H1 (cell line): ENCODE data around the gene ARHGEF28. TPM values are rescaled to one million over a fixed set of nuclear protein-coding genes. Genes with fewer than 3 reads are reported as not detected.

Source experiments
- CTCF ChIA-PET: fragments of 300-600 bp; sonication (Branson Sonifier 250); formaldehyde crosslinking; loops from one replicate; lab custom pipeline; 2021; ENCODE audit not compliant: partially characterized antibody; lab: Charles Lee
- POLR2A ChIA-PET: fragments of 300-600 bp; sonication (Branson Sonifier 250); formaldehyde crosslinking; loops from one replicate; lab custom pipeline; 2021; ENCODE audit warnings: inconsistent platforms; ENCODE audit not compliant: partially characterized antibody; lab: Charles Lee
- DNase-seq, 2 experiments: peaks; one replicate each; pipeline versions ENCODE4 v3.0.0 to v3.0.0-alpha.2; 2010 to 2022; ENCODE audit warnings: low spot score in 2 of 2, low read depth in 1 of 2, mixed read lengths in 1 of 2
- FAIRE-seq: peaks from 2 replicates; lab custom pipeline; 2011; peaks lifted over from hg19 to GRCh38; lab: Jason Lieb, UNC
- H2AFZ ChIP-seq: 2 replicates; pipeline ENCODE4 v1.8.1; 2012; ENCODE audit warnings: low read length, inconsistent platforms
- H2AK5ac ChIP-seq: 2 replicates; pipeline ENCODE4 v1.6.1; 2013; ENCODE audit warnings: low read depth, low read length
- H2BK120ac ChIP-seq: replicated peaks from 2 replicates; pipeline ENCODE3; 2013; ENCODE audit warnings: low read depth, low read length, inconsistent platforms
- H2BK12ac ChIP-seq: 2 replicates; pipeline ENCODE4 v1.6.1; 2013; ENCODE audit warnings: low read depth, low read length
- H2BK15ac ChIP-seq: 2 replicates; pipeline ENCODE4 v1.6.1; 2013; ENCODE audit warnings: low read length
- H2BK20ac ChIP-seq: 2 replicates; pipeline ENCODE4 v1.6.1; 2013; ENCODE audit warnings: low read length
- H2BK5ac ChIP-seq: 2 replicates; pipeline ENCODE4 v1.6.1; 2013; ENCODE audit warnings: low read depth, low read length
- H3K14ac ChIP-seq: 2 replicates; pipeline ENCODE4 v1.6.1; 2013; ENCODE audit warnings: inconsistent platforms; ENCODE audit not compliant: insufficient read length
- H3K18ac ChIP-seq: 2 replicates; pipeline ENCODE4 v1.6.1; 2013; ENCODE audit warnings: low read length; ENCODE audit errors: extremely low read depth
- H3K23ac ChIP-seq: 2 replicates; pipeline ENCODE4 v1.6.1; 2013; ENCODE audit warnings: inconsistent platforms; ENCODE audit not compliant: insufficient read length
- H3K23me2 ChIP-seq: 2 replicates; pipeline ENCODE4 v1.6.1; 2013; ENCODE audit warnings: low read depth, low read length
- H3K27ac ChIP-seq: 2 replicates; pipeline ENCODE4 v1.6.1; 2011; ENCODE audit warnings: low read depth, low read length, inconsistent platforms
- H3K27me3 ChIP-seq, 4 experiments: replicated peaks in 1 of 4; 1 replicate in 1 of 4; 2 replicates in 3 of 4; pipeline versions ENCODE4 v1.6.1 to v1.8.1; 2011 to 2013; ENCODE audit warnings: low read length in 3 of 4, mild to moderate bottlenecking in 3 of 4, inconsistent platforms in 2 of 4, mixed read lengths in 2 of 4, moderate library complexity in 1 of 4; ENCODE audit not compliant: control insufficient read depth in 3 of 4, insufficient read depth in 3 of 4; ENCODE audit errors: extremely low read depth in 1 of 4
- H3K36me3 ChIP-seq, 4 experiments: 2 replicates each; pipeline versions ENCODE4 v1.6.1 to v1.8.1; 2011 to 2013; ENCODE audit warnings: mild to moderate bottlenecking in 4 of 4, low read length in 3 of 4, moderate library complexity in 2 of 4, control low read depth in 1 of 4, inconsistent platforms in 1 of 4; ENCODE audit not compliant: insufficient read depth in 4 of 4, control insufficient read depth in 2 of 4
- H3K4ac ChIP-seq: replicated peaks from 2 replicates; pipeline ENCODE3; 2013; ENCODE audit warnings: low read length, low read depth, mixed read lengths, inconsistent platforms; ENCODE audit not compliant: insufficient read length
- H3K4me1 ChIP-seq, 4 experiments: replicated peaks in 1 of 4; 1 replicate in 1 of 4; 2 replicates in 3 of 4; pipeline versions ENCODE4 v1.6.1 to v1.8.1; 2011 to 2013; ENCODE audit warnings: low read length in 3 of 4, inconsistent platforms in 2 of 4, mixed read lengths in 1 of 4; ENCODE audit not compliant: insufficient read depth in 4 of 4, control insufficient read depth in 3 of 4
- H3K4me2 ChIP-seq, 2 experiments: 2 replicates each; pipeline versions ENCODE4 v1.6.1 to v1.8.1; 2011 to 2013; ENCODE audit warnings: low read depth in 2 of 2, low read length in 2 of 2, control low read depth in 1 of 2, inconsistent platforms in 1 of 2, mild to moderate bottlenecking in 1 of 2; ENCODE audit not compliant: insufficient read depth in 1 of 2
- H3K4me3 ChIP-seq, 4 experiments: fragments of 200-600, 300-600 bp in 1 of 4; sonication (generic), shearing (Covaris generic), sonication (Bioruptor Twin) in 1 of 4; 2 replicates each; pipeline versions ENCODE4 v1.5.1 to v1.8.1; 2011 to 2016; ENCODE audit warnings: low read length in 4 of 4, low read depth in 3 of 4, control low read depth in 2 of 4, inconsistent platforms in 2 of 4, mild to moderate bottlenecking in 2 of 4, mixed read lengths in 1 of 4, moderate library complexity in 1 of 4; ENCODE audit not compliant: insufficient read depth in 2 of 4; ENCODE audit errors: extremely low read depth in 1 of 4
- H3K56ac ChIP-seq: replicated peaks from 2 replicates; pipeline ENCODE3; 2013; ENCODE audit warnings: low read depth, mild to moderate bottlenecking, mixed read lengths, low read length, inconsistent platforms; ENCODE audit not compliant: insufficient read length
- H3K79me1 ChIP-seq: 2 replicates; pipeline ENCODE4 v1.6.1; 2013; ENCODE audit warnings: low read depth, low read length, control low read depth
- H3K79me2 ChIP-seq, 2 experiments: 2 replicates each; pipeline versions ENCODE4 v1.6.1 to v1.8.1; 2012 to 2013; ENCODE audit warnings: low read length in 2 of 2, mild to moderate bottlenecking in 2 of 2, inconsistent platforms in 1 of 2; ENCODE audit not compliant: insufficient read depth in 2 of 2, control insufficient read depth in 1 of 2
- H3K9ac ChIP-seq, 4 experiments: replicated peaks in 1 of 4; 1 replicate in 1 of 4; 2 replicates in 3 of 4; pipeline versions ENCODE4 v1.6.1 to v1.8.1; 2011 to 2013; ENCODE audit warnings: low read depth in 3 of 4, low read length in 3 of 4, control low read depth in 2 of 4, mild to moderate bottlenecking in 2 of 4, moderate library complexity in 2 of 4, inconsistent platforms in 1 of 4; ENCODE audit errors: extremely low read depth in 1 of 4
- H3K9me3 ChIP-seq, 2 experiments: 2 replicates each; pipeline versions ENCODE4 v1.6.1 to v1.8.1; 2012 to 2013; ENCODE audit warnings: mild to moderate bottlenecking in 2 of 2, moderate library complexity in 2 of 2, control low read depth in 1 of 2, inconsistent platforms in 1 of 2, low read depth in 1 of 2, low read length in 1 of 2, mixed read lengths in 1 of 2; ENCODE audit not compliant: insufficient read depth in 2 of 2
- H4K20me1 ChIP-seq, 2 experiments: replicated peaks in 1 of 2; 2 replicates each; pipeline versions ENCODE3 to v1.8.1; 2011 to 2013; ENCODE audit warnings: inconsistent platforms in 2 of 2, low read length in 2 of 2, mild to moderate bottlenecking in 1 of 2; ENCODE audit not compliant: insufficient read depth in 2 of 2, control insufficient read depth in 1 of 2
- H4K5ac ChIP-seq: 2 replicates; pipeline ENCODE4 v1.6.1; 2013; ENCODE audit warnings: low read length, low read depth, mixed read lengths, inconsistent platforms; ENCODE audit not compliant: insufficient read length
- H4K8ac ChIP-seq: 2 replicates; pipeline ENCODE4 v1.8.0; 2013; ENCODE audit warnings: mild to moderate bottlenecking, moderate library complexity, low read length, inconsistent platforms; ENCODE audit not compliant: insufficient read depth; ENCODE audit errors: extremely low read depth
- H4K91ac ChIP-seq: replicated peaks from 2 replicates; pipeline ENCODE3; 2013; ENCODE audit warnings: low read length, mixed read lengths, inconsistent platforms; ENCODE audit not compliant: insufficient read length
- ATF2 ChIP-seq: IDR thresholded peaks from 2 replicates; pipeline ENCODE4 v1.6.1; 2012; ENCODE audit warnings: low read length, inconsistent platforms
- CBX8 ChIP-seq: fragments of 300-800, 300-1000 bp; sonication (generic); IDR thresholded peaks from 2 replicates; pipeline ENCODE4 v1.7.1; 2016; ENCODE audit warnings: low read depth, low read length, borderline replicate concordance
- CHD1 ChIP-seq: IDR thresholded peaks from 2 replicates; pipeline ENCODE4 v1.6.1; 2012; ENCODE audit warnings: low read depth, low read length, improper control_type of control experiment
- CREB1 ChIP-seq: IDR thresholded peaks from 2 replicates; pipeline ENCODE4 v1.6.1; 2012; ENCODE audit warnings: inconsistent platforms
- EP300 ChIP-seq, 2 experiments: IDR thresholded peaks; 1 replicate in 1 of 2; 2 replicates in 1 of 2; pipeline ENCODE4 v1.6.1; 2011 to 2012; ENCODE audit warnings: low read depth in 2 of 2, low read length in 2 of 2, mild to moderate bottlenecking in 2 of 2, borderline replicate concordance in 1 of 2, inconsistent platforms in 1 of 2, moderate library complexity in 1 of 2
- GABPA ChIP-seq: IDR thresholded peaks from 2 replicates; pipeline ENCODE4 v1.6.1; 2011; ENCODE audit warnings: mild to moderate bottlenecking, low read length, moderate library complexity, borderline replicate concordance; ENCODE audit not compliant: insufficient read depth
- NRF1 ChIP-seq: IDR thresholded peaks from 2 replicates; pipeline ENCODE4 v1.6.1; 2011; ENCODE audit warnings: mild to moderate bottlenecking, low read depth, low read length, improper control_type of control experiment
- POLR2A ChIP-seq, 2 experiments: IDR thresholded peaks; 1 replicate in 1 of 2; 2 replicates in 1 of 2; pipeline ENCODE4 v1.6.1; 2011; ENCODE audit warnings: low read depth in 2 of 2, low read length in 2 of 2, mild to moderate bottlenecking in 2 of 2; ENCODE audit errors: control extremely low read depth in 1 of 2
- RAD21 ChIP-seq, 2 experiments: IDR thresholded peaks in 1 of 2; conservative IDR thresholded peaks in 1 of 2; 2 replicates each; pipeline ENCODE4 v1.6.1; 2011; ENCODE audit warnings: low read depth in 2 of 2, low read length in 2 of 2, improper control_type of control experiment in 1 of 2, inconsistent platforms in 1 of 2, mild to moderate bottlenecking in 1 of 2, moderate library complexity in 1 of 2
- RXRA ChIP-seq: IDR thresholded peaks from 2 replicates; pipeline ENCODE4 v1.6.1; 2011; ENCODE audit warnings: low read depth, mild to moderate bottlenecking, low read length, moderate library complexity; ENCODE audit not compliant: insufficient read depth
- SAP30 ChIP-seq: fragments of 300-600 bp; sonication (generic); IDR thresholded peaks from 2 replicates; pipeline ENCODE4 v1.7.1; 2012; ENCODE audit warnings: low read length, moderate library complexity, mild to moderate bottlenecking, inconsistent platforms; ENCODE audit not compliant: insufficient read depth, insufficient replicate concordance
- TBP ChIP-seq: IDR thresholded peaks from 2 replicates; pipeline ENCODE4 v1.6.1; 2011; ENCODE audit warnings: low read depth, low read length, improper control_type of control experiment
- ZNF274 ChIP-seq: IDR thresholded peaks from 2 replicates; pipeline ENCODE4 v1.7.0; 2012; ENCODE audit warnings: low read length, borderline replicate concordance; ENCODE audit errors: extremely low read depth
- WGBS, 2 experiments: shearing (Covaris generic) in 1 of 2; methylation state at CpG; one replicate each; pipeline versions ENCODE4 v1.1.6 to v1.1.7; 2013 to 2015; ENCODE audit warnings: low lambda C conversion rate in 2 of 2, mixed read lengths in 2 of 2, inconsistent platforms in 1 of 2, low coverage in 1 of 2, missing lambda C conversion rate in 1 of 2; ENCODE audit not compliant: insufficient replicate concordance in 2 of 2, insufficient coverage in 1 of 2, insufficient read length in 1 of 2; ENCODE audit errors: extremely low coverage in 1 of 2, missing lambda C conversion rate in 1 of 2; 5-methylcytosine and 5-hydroxymethylcytosine counted together
- polyA plus RNA-seq, 7 experiments: library from polyadenylated mRNA; depleted of rRNA in 3 of 7; stranded (reverse) in 5 of 7; unstranded in 2 of 7; fragments of >200 nt in 5 of 7; fragments of 200-250 nt in 2 of 7; gene quantifications; 1 replicate in 5 of 7; 2 replicates in 1 of 7; 4 replicates in 1 of 7; pipeline versions ENCODE4 v1.2.1 to v1.2.3, GENCODE V29; 2011 to 2013; ENCODE audit warnings: missing spikeins in 2 of 7, mixed read lengths in 2 of 7
- total RNA-seq: library from RNA; stranded (reverse); fragmentation: NEBNext Ultra II Directional; extraction: Animal tissue kit (Norgen Biotek cat#: 25700); gene quantifications from 2 replicates; pipeline ENCODE4 v1.2.1, GENCODE V29; 2021

The ARHGEF28 gene
- total and polyA plus RNA-seq, 2 of the 8 experiments (the other 6 are each of a cell fraction or from before 2014, with no cell fraction given) = 0.33 to 1.0 TPM

- 76% methylated on average over 4 of the region's 6 CpGs; no CpG with 5 or more reads in 1 of the 2 experiments for WGBS, 2 experiments
- CTCF ChIA-PET = no interaction called here
- no peak for TF ChIP-seq SAP30
- TF ChIP-seq CHD1 = no peak
- TF ChIP-seq NRF1 = no peak
- TF ChIP-seq ZNF274 = no peak
- no peak for TF ChIP-seq EP300 (IDR thresholded peaks at IDR 0.05; ENCODE audit: borderline replicate concordance in 1 of 2, low read depth in 2 of 2, low read length in 2 of 2)
- TF ChIP-seq POLR2A (IDR thresholded peaks at IDR 0.05; ENCODE audit: control extremely low read depth in 1 of 2, low read depth in 2 of 2, low read length in 2 of 2) = no peak
- TF ChIP-seq GABPA = no peak
- no peak for TF ChIP-seq RXRA
- TF ChIP-seq CREB1 = no peak
- TF ChIP-seq TBP = no peak
- no peak for TF ChIP-seq RAD21 (IDR thresholded peaks at IDR 0.05 in 1 of 2, conservative IDR thresholded peaks at IDR 0.05 in 1 of 2; ENCODE audit: low read depth in 2 of 2, low read length in 2 of 2)
- no peak for TF ChIP-seq ATF2
- TF ChIP-seq CBX8 = no peak
Measured at GRCh38 chr5:73894860-73895259, 268.9 kb downstream of the ARHGEF28 start.

More at GRCh38 chr5:73894860-73895259, 268.9 kb downstream of the ARHGEF28 start:
- Histone ChIP-seq H3K18ac (no peak overlapping the region), H3K4me1 (no peaks in the 10 kb centered on the region), H3K23me2 (no peaks in the 10 kb centered on the region), H4K5ac (no peak overlapping the region), H3K79me1 (no peaks in the 10 kb centered on the region), H2BK15ac (no peak overlapping the region), H3K4me2 (no peak overlapping the region), H3K36me3 (no peaks in the 10 kb centered on the region), H4K91ac (no peak overlapping the region), H4K20me1 (no peaks in the 10 kb centered on the region), H3K4ac (no peak overlapping the region), H2BK12ac (no peak overlapping the region), H2BK5ac (no peak overlapping the region), H2AK5ac (no peak overlapping the region), H3K4me3 (no peak overlapping the region), H2BK120ac (no peak overlapping the region), H2BK20ac (no peak overlapping the region), H3K27me3 (no peaks in the 10 kb centered on the region), H3K27ac (no peak overlapping the region), H3K79me2 (no peaks in the 10 kb centered on the region), H4K8ac (no peak overlapping the region), H3K14ac (no peak overlapping the region), H2AFZ (no peak overlapping the region), H3K9me3 (no peaks in the 10 kb centered on the region), H3K9ac (no peak overlapping the region), H3K56ac (no peak overlapping the region), H3K23ac (no peak overlapping the region)
- FAIRE-seq (no peak), DNase-seq (no peak)
- POLR2A ChIA-PET = no interaction called here
